ENCODE data around the gene CCDC142. TPM values are rescaled to one million over a fixed set of nuclear protein-coding genes. Genes with fewer than 3 reads are reported as not detected.

CCDC142 gene
- total RNA-seq: 10 to 100 TPM; 34.7 to 53.1 (median 39.4) TPM

GRCh38 chr2:74482801-74483674, at the start of gene CCDC142, which contains the start of gene TTC31:
Gene CCDC142, minus strand, starts transcription at chr2:74482998. Its CDS starts 161 bp downstream, at chr2:74482837.
Gene TTC31, plus strand, starts transcription at chr2:74483081. Its CDS starts 15 bp downstream, at chr2:74483096.
- peak in 1 of 2 donors; percentile 35 for TF ChIP-seq POLR2A (IDR thresholded peaks at IDR 0.05)
- peak; percentile 79 to 95 (median 91) for TF ChIP-seq CTCF (IDR thresholded peaks at IDR 0.05)
- TF ChIP-seq EP300 (IDR thresholded peaks at IDR 0.05): peak; percentile 69 to 97
- Histone ChIP-seq H3K27me3 (no peaks in the 10 kb centered on the region), H3K4me1 (peaks cover 0 to 36% (median 25%) of the 10 kb centered on the region in 4 donors), H3K36me3 (peaks cover 0 to 58% (median 2%) of the 10 kb centered on the region in 3 donors), H3K9me3 (no peaks in the 10 kb centered on the region), H3K27ac (peak within 1 kb of the TSS; percentile 87 to 90 (median 89)), H3K4me3 (peak within 1 kb of the TSS; percentile 72 to 91 (median 86))
- peak; percentile 95 to 98 for DNase-seq (ENCODE audit: low spot score in 2 of 2)
- 0% methylated on average over 46 to 48 of the region's 50 CpGs for WGBS, 2 donors

GRCh38 chr2:74532222-74532621, 49.4 kb upstream of the CCDC142 start:
- Histone ChIP-seq H3K27me3 (no peaks in the 10 kb centered on the region), H3K27ac (no peak overlapping the region), H3K4me3 (no peak overlapping the region), H3K4me1 (peaks cover 0 to 34% (median 19%) of the 10 kb centered on the region in 4 donors), H3K9me3 (no peaks in the 10 kb centered on the region), H3K36me3 (peaks cover 0 to 53% (median 0%) of the 10 kb centered on the region in 3 donors)
- TF ChIP-seq POLR2A (IDR thresholded peaks at IDR 0.05): no peak
- TF ChIP-seq CTCF (IDR thresholded peaks at IDR 0.05): peak in 2 of 5 experiments; percentile 14 to 27
- no peak for DNase-seq (ENCODE audit: low spot score in 2 of 2)

GRCh38 chr2:74531666-74532065, 48.9 kb upstream of the CCDC142 start:
- Histone ChIP-seq H3K27me3 (no peaks in the 10 kb centered on the region), H3K4me3 (no peak overlapping the region), H3K4me1 (peaks cover 0 to 34% (median 19%) of the 10 kb centered on the region in 4 donors), H3K36me3 (peaks cover 0 to 59% (median 5%) of the 10 kb centered on the region in 3 donors), H3K27ac (peak overlapping the region in 1 of 4 donors; percentile 25), H3K9me3 (no peaks in the 10 kb centered on the region)
- 79 to 81% methylated on average over 7 of the region's 7 CpGs for WGBS, 2 donors
- TF ChIP-seq EP300 (IDR thresholded peaks at IDR 0.05) (no peak), CTCF (IDR thresholded peaks at IDR 0.05) (no peak), POLR2A (IDR thresholded peaks at IDR 0.05) (no peak)
- DNase-seq (ENCODE audit: low spot score in 2 of 2): no peak

GRCh38 chr2:74530239-74531187, 47.7 kb upstream of the CCDC142 start:
- no peak for DNase-seq (ENCODE audit: low spot score in 2 of 2)
- WGBS, 2 donors: 2% methylated on average over 42 of the region's 54 CpGs
- peak overlapping the region; percentile 54 to 90 (median 84) for H3K27ac ChIP-seq
- TF ChIP-seq POLR2A (IDR thresholded peaks at IDR 0.05) (no peak), CTCF (IDR thresholded peaks at IDR 0.05) (no peak), EP300 (IDR thresholded peaks at IDR 0.05) (no peak)
- H3K36me3 ChIP-seq: peaks cover 0 to 70% (median 12%) of the 10 kb centered on the region in 3 donors
- no peaks in the 10 kb centered on the region for H3K9me3 ChIP-seq
- no peaks in the 10 kb centered on the region for H3K27me3 ChIP-seq
- H3K4me1 ChIP-seq: peaks cover 0 to 34% (median 19%) of the 10 kb centered on the region in 4 donors
- peak overlapping the region; percentile 63 to 96 (median 77) for H3K4me3 ChIP-seq
